ENCODE data around the gene RASGRF2. TPM values are rescaled to one million over a fixed set of nuclear protein-coding genes. Genes with fewer than 3 reads are reported as not detected.
"Not testable (repeated sequence)": the region's sequence is repeated elsewhere in the genome, so short reads cannot be mapped to it uniquely, and the experiment has no call there.

RASGRF2 gene
- total RNA-seq, 2 experiments from 2014 or later: 18.8 to 19.3 TPM

GRCh38 chr5:81005708-81006107 is 45.5 kb downstream of the RASGRF2 start:
- POLR2A ChIA-PET: no interaction called here
- H3K27ac Mint-ChIP-seq: peak overlapping the region; percentile 24
- H3K9me3 Mint-ChIP-seq: no peaks in the 10 kb centered on the region
- ATAC-seq (ENCODE audit: low read depth): no peak
- peaks cover 4% of the 10 kb centered on the region for H3K36me3 Mint-ChIP-seq
- H3K4me1 Mint-ChIP-seq: peaks cover 50% of the 10 kb centered on the region
- no peak for DNase-seq
- peak overlapping the region; percentile 14 for H3K4me3 Mint-ChIP-seq
- H3K27me3 Mint-ChIP-seq: no peaks in the 10 kb centered on the region

- POLR2A ChIA-PET: interaction anchor here (0.8 to 1.5 kb wide), 2 partner anchors 251 to 749 kb away, joined by 3 read pairs; no protein-coding TSS in a partner anchor
- H3K4me3 Mint-ChIP-seq: peak overlapping the region; percentile 87
- peak overlapping the region; percentile 93 for H3K27ac Mint-ChIP-seq
- DNase-seq: no peak
- peaks cover 50% of the 10 kb centered on the region for H3K4me1 Mint-ChIP-seq
- H3K36me3 Mint-ChIP-seq: peaks cover 4% of the 10 kb centered on the region
- no peaks in the 10 kb centered on the region for H3K9me3 Mint-ChIP-seq
- H3K27me3 Mint-ChIP-seq: no peaks in the 10 kb centered on the region
- no peak for ATAC-seq (ENCODE audit: low read depth)
Observed at GRCh38 chr5:81006231-81006630, 46.1 kb downstream of the RASGRF2 start.

GRCh38 chr5:81006947-81007636 is 46.9 kb downstream of the RASGRF2 start:
- POLR2A ChIA-PET: interaction anchor here (0.6 to 1.5 kb wide), 12 partner anchors 9 to 834 kb away, joined by 3 to 11 read pairs (median 4); partner anchors contain the start of genes RASGRF2 and ZCCHC9
- Mint-ChIP-seq H3K4me1 (peaks cover 50% of the 10 kb centered on the region), H3K36me3 (peaks cover 5% of the 10 kb centered on the region), H3K9me3 (no peaks in the 10 kb centered on the region), H3K4me3 (peak overlapping the region; percentile 87), H3K27ac (peak overlapping the region; percentile 93), H3K27me3 (no peaks in the 10 kb centered on the region)
- peak; percentile 83 for ATAC-seq (ENCODE audit: low read depth)
- no peak for DNase-seq

GRCh38 chr5:81007637-81008027 is 47.5 kb downstream of the RASGRF2 start:
- H3K4me1 Mint-ChIP-seq: peaks cover 47% of the 10 kb centered on the region
- peak overlapping the region; percentile 93 for H3K27ac Mint-ChIP-seq
- ATAC-seq (ENCODE audit: low read depth) (peak; percentile 20), DNase-seq (no peak)
- POLR2A ChIA-PET: interaction anchor here (0.6 to 1.5 kb wide), 11 partner anchors 10 to 834 kb away, joined by 3 to 11 read pairs (median 4); partner anchors contain the start of genes RASGRF2 and ZCCHC9
- H3K27me3 Mint-ChIP-seq: no peaks in the 10 kb centered on the region
- H3K36me3 Mint-ChIP-seq: peaks cover 7% of the 10 kb centered on the region
- H3K9me3 Mint-ChIP-seq: no peaks in the 10 kb centered on the region
- peak overlapping the region; percentile 87 for H3K4me3 Mint-ChIP-seq

- Mint-ChIP-seq H3K9me3 (peaks cover 5% of the 10 kb centered on the region), H3K4me3 (no peak overlapping the region), H3K27me3 (no peaks in the 10 kb centered on the region), H3K36me3 (peaks cover 13% of the 10 kb centered on the region), H3K27ac (no peak overlapping the region), H3K4me1 (peaks cover 38% of the 10 kb centered on the region)
- POLR2A ChIA-PET: interaction anchor here (0.6 kb wide), 1 partner anchor 412 kb away, joined by 3 read pairs; no protein-coding TSS in a partner anchor
- DNase-seq (no peak), ATAC-seq (ENCODE audit: low read depth) (no peak)
Observed at GRCh38 chr5:81010336-81011169, 50.4 kb downstream of the RASGRF2 start.

GRCh38 chr5:81014348-81014747 is 54.2 kb downstream of the RASGRF2 start:
- POLR2A ChIA-PET: no interaction called here
- DNase-seq: no peak
- Mint-ChIP-seq H3K36me3 (peaks cover 14% of the 10 kb centered on the region), H3K4me3 (no peak overlapping the region), H3K27me3 (no peaks in the 10 kb centered on the region), H3K27ac (no peak overlapping the region), H3K4me1 (peaks cover 23% of the 10 kb centered on the region), H3K9me3 (peaks cover 5% of the 10 kb centered on the region)
- no peak for ATAC-seq (ENCODE audit: low read depth)

- POLR2A ChIA-PET: no interaction called here
- ATAC-seq (ENCODE audit: low read depth) (no peak), DNase-seq (no peak)
- Mint-ChIP-seq H3K4me1 (peaks cover 23% of the 10 kb centered on the region), H3K36me3 (peaks cover 16% of the 10 kb centered on the region), H3K27ac (no peak overlapping the region), H3K9me3 (peaks cover 5% of the 10 kb centered on the region), H3K27me3 (no peaks in the 10 kb centered on the region), H3K4me3 (no peak overlapping the region)
Observed at GRCh38 chr5:81016116-81016515, 56.0 kb downstream of the RASGRF2 start.

GRCh38 chr5:81017320-81017719 is 57.2 kb downstream of the RASGRF2 start:
- H3K27ac Mint-ChIP-seq: no peak overlapping the region
- ATAC-seq (ENCODE audit: low read depth) (no peak), DNase-seq (no peak)
- POLR2A ChIA-PET: interaction anchor here (0.7 kb wide), 1 partner anchor 901 kb away, joined by 3 read pairs; no protein-coding TSS in a partner anchor
- peaks cover 32% of the 10 kb centered on the region for H3K4me1 Mint-ChIP-seq
- peaks cover 5% of the 10 kb centered on the region for H3K9me3 Mint-ChIP-seq
- no peak overlapping the region for H3K4me3 Mint-ChIP-seq
- H3K36me3 Mint-ChIP-seq: peaks cover 14% of the 10 kb centered on the region
- H3K27me3 Mint-ChIP-seq: no peaks in the 10 kb centered on the region

GRCh38 chr5:81018608-81019007 is 58.4 kb downstream of the RASGRF2 start:
- H3K4me1 Mint-ChIP-seq: peaks cover 42% of the 10 kb centered on the region
- H3K27me3 Mint-ChIP-seq, H3K27ac Mint-ChIP-seq, H3K36me3 Mint-ChIP-seq, H3K4me3 Mint-ChIP-seq, H3K9me3 Mint-ChIP-seq, DNase-seq: not testable (repeated sequence)
- peak; percentile 51 for ATAC-seq (ENCODE audit: low read depth)
- POLR2A ChIA-PET: interaction anchor here (0.6 to 0.7 kb wide), 2 partner anchors 45 to 182 kb away, joined by 4 to 5 read pairs; no protein-coding TSS in a partner anchor

GRCh38 chr5:81019748-81020147 is 59.6 kb downstream of the RASGRF2 start:
- H3K27ac Mint-ChIP-seq: no peak overlapping the region
- H3K4me3 Mint-ChIP-seq: no peak overlapping the region
- no peak for ATAC-seq (ENCODE audit: low read depth)
- no peaks in the 10 kb centered on the region for H3K9me3 Mint-ChIP-seq
- peaks cover 39% of the 10 kb centered on the region for H3K4me1 Mint-ChIP-seq
- DNase-seq: no peak
- H3K27me3 Mint-ChIP-seq: no peaks in the 10 kb centered on the region
- H3K36me3 Mint-ChIP-seq: peaks cover 5% of the 10 kb centered on the region
- POLR2A ChIA-PET: interaction anchor here (1.1 kb wide), 1 partner anchor 12 kb away, joined by 3 read pairs; no protein-coding TSS in a partner anchor

- POLR2A ChIA-PET: interaction anchor here (1.1 kb wide), 1 partner anchor 13 kb away, joined by 3 read pairs; no protein-coding TSS in a partner anchor
- peaks cover 39% of the 10 kb centered on the region for H3K4me1 Mint-ChIP-seq
- H3K9me3 Mint-ChIP-seq: no peaks in the 10 kb centered on the region
- H3K4me3 Mint-ChIP-seq: no peak overlapping the region
- peaks cover 4% of the 10 kb centered on the region for H3K36me3 Mint-ChIP-seq
- no peak for ATAC-seq (ENCODE audit: low read depth)
- DNase-seq: no peak
- peak overlapping the region; percentile 21 for H3K27ac Mint-ChIP-seq
- H3K27me3 Mint-ChIP-seq: no peaks in the 10 kb centered on the region
Observed at GRCh38 chr5:81020478-81021167, 60.5 kb downstream of the RASGRF2 start.

- no peaks in the 10 kb centered on the region for H3K9me3 Mint-ChIP-seq
- DNase-seq (no peak), ATAC-seq (ENCODE audit: low read depth) (no peak)
- peaks cover 7% of the 10 kb centered on the region for H3K36me3 Mint-ChIP-seq
- POLR2A ChIA-PET: no interaction called here
- no peaks in the 10 kb centered on the region for H3K27me3 Mint-ChIP-seq
- H3K4me3 Mint-ChIP-seq: no peak overlapping the region
- peaks cover 39% of the 10 kb centered on the region for H3K4me1 Mint-ChIP-seq
- H3K27ac Mint-ChIP-seq: peak overlapping the region; percentile 1
Observed at GRCh38 chr5:81021486-81021885, 61.3 kb downstream of the RASGRF2 start.

All from activated naive CD8-positive, alpha-beta T cell treated with anti-CD3 and anti-CD28 coated beads, Interleukin-2, amount 10 ng/mL, durations not matched to agents 7 days and 5 days (primary cell).